Epithelial cell of proximal tubule (primary cell): ENCODE data around the gene ARL4D. TPM values are rescaled to one million over a fixed set of nuclear protein-coding genes. Genes with fewer than 3 reads are reported as not detected.

Source experiments
- DNase-seq: peaks from one replicate; pipeline ENCODE4 v3.0.0-alpha.2; 2011; ENCODE audit warnings: low read depth
- H3K4me3 ChIP-seq: 2 replicates; pipeline ENCODE4 v1.5.1; 2011; ENCODE audit warnings: low read depth, mild to moderate bottlenecking, low read length
- CTCF ChIP-seq: conservative IDR thresholded peaks from 2 replicates; pipeline ENCODE4 v1.5.1; 2012; ENCODE audit warnings: low read depth, mild to moderate bottlenecking, low read length
- total RNA-seq: library from RNA; depleted of rRNA; stranded (reverse); fragments of >200 nt; gene quantifications from 2 replicates; pipeline ENCODE4 v1.2.3, GENCODE V29; 2015

The ARL4D gene
- total RNA-seq, 1 donor from 2014 or later: 5.8 TPM

GRCh38 chr17:43380307-43380706, 18.5 kb upstream of the ARL4D start:
- no peak overlapping the region for H3K4me3 ChIP-seq
- DNase-seq: no peak
- no peak for TF ChIP-seq CTCF

- no peak for DNase-seq
- no peak for TF ChIP-seq CTCF
- no peak overlapping the region for H3K4me3 ChIP-seq
Measured at GRCh38 chr17:43381204-43381603, 17.6 kb upstream of the ARL4D start.

DNA sequence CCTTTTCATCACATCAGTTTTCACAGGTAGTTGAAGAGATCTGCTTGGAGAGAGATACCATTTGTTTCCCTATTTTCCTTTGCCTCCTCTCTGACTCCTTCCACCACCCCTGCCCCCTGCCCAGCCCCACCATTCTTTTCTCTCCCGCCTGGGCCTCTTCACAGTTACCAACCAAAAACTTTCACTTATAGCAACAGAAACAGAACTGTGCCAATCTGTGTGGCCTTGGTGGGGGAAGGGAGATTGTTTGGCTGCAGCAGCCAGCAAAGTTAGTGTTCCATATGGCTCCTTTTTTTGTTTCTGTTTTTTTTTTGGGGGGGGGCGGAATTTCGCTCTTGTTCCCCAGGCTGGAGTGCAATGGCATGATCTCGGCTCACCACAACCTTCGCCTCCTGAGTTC, 17.2 kb upstream of the ARL4D start:
- H3K4me3 ChIP-seq: no peak overlapping the region
- TF ChIP-seq CTCF: no peak
- DNase-seq: no peak

- H3K4me3 ChIP-seq: no peak overlapping the region
- DNase-seq: no peak
- no peak for TF ChIP-seq CTCF
Measured at GRCh38 chr17:43382776-43383175, 16.0 kb upstream of the ARL4D start.

DNA sequence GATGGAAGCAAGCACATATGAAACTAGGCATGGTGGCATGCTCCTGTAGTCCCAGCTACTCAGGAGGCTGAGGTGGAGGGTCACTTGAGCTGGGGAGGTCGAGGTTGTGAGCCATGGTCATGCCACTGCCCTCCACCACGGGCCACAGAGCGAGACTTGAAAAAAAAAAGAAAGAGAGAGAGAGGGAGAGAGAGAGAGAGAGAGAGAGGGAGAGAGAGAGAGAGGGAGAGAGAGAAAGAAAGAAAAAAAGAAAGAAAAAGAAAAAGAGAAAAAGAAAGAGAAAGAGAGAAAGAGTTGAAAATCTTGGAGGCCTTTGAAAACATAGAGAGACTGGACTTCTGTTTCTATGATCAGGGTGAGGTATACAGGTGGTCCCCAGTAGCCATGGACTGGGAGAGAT, 15.4 kb upstream of the ARL4D start:
- TF ChIP-seq CTCF: no peak
- no peak overlapping the region for H3K4me3 ChIP-seq
- DNase-seq: no peak

- no peak overlapping the region for H3K4me3 ChIP-seq
- DNase-seq: no peak
- TF ChIP-seq CTCF: no peak
Measured at GRCh38 chr17:43383826-43384475, 14.8 kb upstream of the ARL4D start.

- TF ChIP-seq CTCF: no peak
- DNase-seq: no peak
- no peak overlapping the region for H3K4me3 ChIP-seq
Measured at GRCh38 chr17:43384476-43384862, 14.3 kb upstream of the ARL4D start.
